HPDE6-E6E7 (cell line): ENCODE data around the gene AP1S1.
"Not testable (repeated sequence)": the region's sequence is repeated elsewhere in the genome, so short reads cannot be mapped to it uniquely, and the experiment has no call there.

Experiments
- DNase-seq: peaks from one replicate; pipeline ENCODE4 v3.0.0; 2011; ENCODE audit warnings: missing footprints; ENCODE audit errors: extremely low spot score

AP1S1 gene

DNA sequence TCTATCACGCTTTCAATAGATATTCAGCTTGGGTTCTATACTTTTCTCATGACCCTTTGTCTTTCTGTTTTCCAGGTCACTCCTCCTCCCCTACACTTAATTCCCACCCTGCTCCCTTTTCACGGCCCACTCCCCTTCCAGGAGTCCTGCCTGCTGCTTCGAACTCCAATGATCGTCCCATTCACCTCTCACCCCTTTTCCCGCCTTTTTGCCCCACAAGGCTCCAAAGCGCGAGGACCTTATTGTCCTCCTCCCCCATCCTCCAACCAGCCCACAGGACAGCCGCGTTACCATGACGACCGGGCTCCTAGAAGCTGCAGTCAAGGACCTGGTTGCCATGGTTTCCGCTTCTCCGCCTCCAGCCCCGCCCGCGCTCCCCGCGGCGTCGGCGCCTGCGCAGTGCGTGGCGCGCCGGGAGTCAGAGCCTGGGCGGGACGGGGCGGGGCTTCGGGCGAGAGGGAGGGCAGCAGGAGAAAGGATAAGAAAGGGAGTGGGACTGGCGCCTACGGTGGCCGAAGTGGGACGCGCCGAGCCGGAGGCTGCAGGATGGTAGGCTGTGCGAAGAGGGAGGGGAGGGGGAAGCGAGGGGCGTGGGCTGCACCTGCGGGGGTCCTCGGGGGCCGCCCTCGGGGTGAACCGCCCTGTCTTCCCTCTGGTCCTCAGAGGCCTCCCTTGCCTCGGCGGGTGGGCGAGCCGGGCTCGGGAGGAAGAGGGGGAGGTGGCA, at the start of gene AP1S1:
AP1S1 (plus strand) TSS at position 508 of the 724 bp plus-strand sequence; CDS start at position 547, 39 bp downstream.
- DNase-seq: peak; percentile 93

DNA sequence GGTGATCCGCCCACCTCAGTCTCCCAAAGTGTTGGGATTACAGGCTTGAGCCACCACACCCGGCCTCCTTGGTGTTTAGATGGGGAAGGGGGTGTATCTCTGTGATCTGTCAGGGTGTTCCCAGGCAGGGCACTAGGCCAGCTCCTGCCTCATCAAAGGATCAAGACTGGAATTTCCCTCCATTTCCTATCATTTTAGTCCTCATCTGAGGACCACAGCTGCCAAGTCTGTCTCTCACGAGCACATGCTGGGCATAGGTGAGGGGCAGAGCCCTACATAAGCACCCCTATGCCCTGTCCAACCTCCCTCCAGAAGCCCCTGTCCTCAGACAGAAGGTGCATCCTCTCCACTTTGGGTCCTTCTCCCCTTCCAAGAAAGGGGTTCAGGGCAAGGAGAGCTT, 49.5 kb upstream of the AP1S1 start:
- DNase-seq: no peak

DNA sequence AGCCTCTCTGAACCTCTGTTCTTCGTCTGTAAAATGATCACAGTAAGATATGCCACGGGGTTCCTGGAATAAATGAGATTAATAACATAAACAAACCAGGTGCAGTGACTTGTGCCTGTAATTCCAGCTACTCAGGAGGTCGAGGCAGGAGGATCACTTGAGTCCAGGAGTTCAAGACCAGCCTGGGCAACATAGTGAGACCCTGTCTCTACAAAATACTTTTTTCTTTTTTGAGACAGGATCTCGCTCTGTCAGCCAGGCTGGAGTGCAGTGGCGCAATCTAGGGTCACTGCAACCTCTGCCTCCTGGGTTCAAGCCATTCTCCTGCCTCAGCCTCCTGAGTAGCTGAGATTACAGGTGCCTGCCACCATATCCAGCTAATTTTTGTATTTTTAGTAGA, 49.0 kb upstream of the AP1S1 start:
- not testable (repeated sequence) for DNase-seq

DNA sequence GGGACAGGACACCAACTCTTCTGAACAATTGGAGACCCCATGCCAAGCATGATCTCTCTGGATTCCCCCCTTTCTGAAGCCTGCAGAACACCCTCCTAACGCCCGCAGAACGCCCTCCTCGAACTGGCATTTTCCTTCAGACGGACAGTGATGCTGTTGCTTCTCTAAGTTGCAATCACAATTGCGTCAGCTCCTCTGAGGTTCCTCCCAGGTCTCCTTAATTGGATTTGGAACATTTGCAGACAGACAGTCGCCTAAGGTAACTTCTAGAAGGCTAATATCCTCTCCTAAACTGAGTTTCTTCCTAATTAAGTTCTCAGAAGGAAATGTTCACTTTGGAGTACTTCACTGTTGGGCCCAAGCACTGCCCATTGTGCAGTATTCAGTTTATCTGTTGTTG, 47.9 kb upstream of the AP1S1 start:
- DNase-seq: no peak

DNA sequence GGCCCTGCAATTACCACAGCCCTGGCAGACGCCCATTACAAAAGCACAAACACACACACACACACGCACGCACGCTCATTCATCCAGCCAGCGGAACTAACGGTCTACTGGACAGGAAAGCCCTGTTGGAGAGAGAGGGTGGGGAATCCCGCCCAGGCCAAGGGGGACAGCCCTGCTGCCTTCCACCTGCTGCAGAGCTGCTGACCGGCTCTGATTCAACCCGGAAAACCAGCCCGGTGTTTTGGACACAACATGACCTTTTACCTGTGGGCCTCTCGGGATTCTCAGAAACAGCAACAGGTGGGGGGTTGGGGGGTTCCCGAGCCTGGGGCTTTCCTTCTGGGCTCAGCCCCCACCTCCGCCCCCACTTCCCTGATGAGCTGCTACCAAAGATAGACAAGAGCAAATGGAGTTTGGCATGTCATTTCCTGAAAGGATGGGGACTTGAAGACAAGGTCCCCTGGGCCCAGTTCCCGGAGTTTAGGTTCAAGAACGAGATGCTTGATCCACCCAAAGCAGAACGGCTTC, 45.9 kb upstream of the AP1S1 start:
- no peak for DNase-seq

DNA sequence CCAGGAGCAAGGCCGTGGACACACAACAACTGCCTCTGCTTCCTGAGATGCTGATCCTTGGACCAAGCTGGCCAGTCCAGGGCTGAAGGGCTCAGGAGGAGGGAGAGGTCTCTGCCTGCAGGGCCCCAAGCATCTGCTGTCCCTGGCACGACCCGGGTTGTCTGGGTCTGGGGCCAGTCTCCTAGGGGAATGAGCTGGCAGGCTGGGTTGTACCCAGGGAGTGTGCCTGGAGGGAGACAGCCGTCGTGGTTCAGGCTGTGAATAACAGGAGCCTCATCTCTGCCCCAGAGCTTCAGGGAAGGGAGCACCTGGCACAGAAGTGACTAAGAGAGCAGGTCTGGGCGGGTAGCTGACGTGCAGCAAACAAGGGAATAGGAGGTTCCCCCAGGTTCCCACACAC, 45.3 kb upstream of the AP1S1 start:
- DNase-seq: peak; percentile 100

DNA sequence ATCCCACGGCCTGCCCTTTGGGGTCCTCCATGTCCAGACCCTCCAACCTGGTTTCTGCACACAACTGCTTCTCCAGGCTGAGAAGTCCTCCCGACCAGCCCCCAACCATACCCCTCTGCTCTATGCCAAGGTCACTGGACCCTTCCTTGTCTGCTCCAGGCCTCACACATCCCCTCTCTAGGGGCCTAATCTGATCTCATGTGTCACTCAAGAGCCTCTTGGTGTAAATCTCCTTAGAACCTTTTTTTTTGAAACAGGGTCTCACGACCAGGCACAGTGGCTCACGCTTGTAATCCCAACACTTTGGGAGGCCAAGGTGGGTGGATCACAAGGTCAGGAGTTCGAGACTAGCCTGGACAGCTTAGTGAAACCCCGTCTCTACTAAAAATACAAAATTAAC, 44.9 kb upstream of the AP1S1 start:
- no peak for DNase-seq

DNA sequence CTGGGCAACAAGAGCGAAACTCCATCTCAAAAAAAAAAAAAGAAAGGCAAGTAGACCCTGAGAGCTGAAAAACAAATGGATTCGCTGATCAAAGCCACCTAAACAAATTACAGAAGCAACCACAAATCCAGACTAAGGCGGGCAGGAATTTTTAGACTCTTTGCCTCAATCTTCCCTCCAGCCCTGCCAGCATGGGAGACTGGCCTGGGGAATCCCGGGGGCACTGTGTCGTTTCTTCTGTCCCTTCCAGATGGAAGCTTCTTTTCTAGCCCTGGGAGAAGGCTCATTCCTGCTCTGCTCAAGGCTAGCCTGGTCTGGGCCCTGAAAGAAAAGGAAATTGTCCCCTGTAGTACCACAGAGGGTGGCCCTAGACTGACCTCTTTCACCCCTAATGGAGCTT, 43.0 kb upstream of the AP1S1 start:
- no peak for DNase-seq

DNA sequence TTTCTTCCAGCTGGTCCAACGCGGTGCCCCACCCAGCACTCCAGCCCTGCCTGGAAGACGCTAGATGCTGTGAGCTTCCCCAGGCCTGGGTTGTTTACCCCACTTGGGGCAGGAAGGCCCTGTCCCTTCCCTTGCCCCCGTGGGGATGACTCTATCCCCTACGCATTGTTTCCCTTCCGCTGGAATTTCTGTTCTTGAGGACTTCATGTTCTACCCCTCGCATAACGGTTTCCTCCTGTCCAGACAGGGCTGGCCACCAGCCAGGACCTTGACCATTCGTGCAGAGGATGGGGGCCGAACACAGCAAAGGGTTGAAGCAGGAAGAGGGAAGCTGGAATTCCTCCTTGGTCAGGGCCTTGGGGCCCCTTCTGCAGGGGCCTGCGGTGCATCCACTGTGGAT, 42.0 kb upstream of the AP1S1 start:
- no peak for DNase-seq

DNA sequence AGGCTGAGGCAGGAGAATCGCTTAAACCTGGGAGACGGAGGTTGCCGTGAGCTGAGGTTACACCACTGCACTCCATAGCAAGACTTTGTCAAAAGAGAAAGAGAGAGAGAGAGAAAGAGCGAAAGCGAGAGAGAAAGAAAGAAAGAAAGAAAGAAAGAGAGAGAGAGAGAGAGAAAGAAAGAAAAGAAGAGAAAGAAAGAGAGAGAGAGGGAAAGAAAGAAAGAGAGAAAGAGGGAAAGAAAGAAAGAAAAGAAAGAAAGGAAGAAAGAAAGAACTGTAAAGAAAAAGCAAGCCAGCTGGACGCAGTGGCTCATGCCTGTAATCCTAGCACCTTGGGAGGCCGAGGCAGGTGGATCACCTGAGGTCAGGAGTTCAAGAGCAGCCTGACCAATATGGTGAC, 41.1 kb upstream of the AP1S1 start:
- not testable (repeated sequence) for DNase-seq

DNA sequence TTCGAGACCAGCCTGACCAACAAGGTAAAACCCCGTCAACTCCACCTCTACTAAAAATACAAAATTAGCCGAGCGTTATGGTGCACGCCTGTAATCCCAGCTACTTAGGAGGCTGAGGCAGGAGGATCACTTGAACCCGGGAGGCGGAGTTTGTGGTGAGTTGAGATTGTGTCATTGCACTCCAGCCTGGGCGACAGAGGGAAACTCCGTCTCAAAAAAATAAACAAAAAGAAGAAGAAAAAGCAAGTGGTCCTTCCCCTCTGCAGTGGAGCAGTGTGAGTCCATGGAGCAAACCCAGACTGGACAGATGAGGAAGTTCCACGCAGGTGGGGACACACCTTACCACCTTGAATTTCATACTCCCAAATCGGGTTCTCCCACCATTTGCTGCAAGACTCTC, 40.4 kb upstream of the AP1S1 start:
- DNase-seq: no peak

DNA sequence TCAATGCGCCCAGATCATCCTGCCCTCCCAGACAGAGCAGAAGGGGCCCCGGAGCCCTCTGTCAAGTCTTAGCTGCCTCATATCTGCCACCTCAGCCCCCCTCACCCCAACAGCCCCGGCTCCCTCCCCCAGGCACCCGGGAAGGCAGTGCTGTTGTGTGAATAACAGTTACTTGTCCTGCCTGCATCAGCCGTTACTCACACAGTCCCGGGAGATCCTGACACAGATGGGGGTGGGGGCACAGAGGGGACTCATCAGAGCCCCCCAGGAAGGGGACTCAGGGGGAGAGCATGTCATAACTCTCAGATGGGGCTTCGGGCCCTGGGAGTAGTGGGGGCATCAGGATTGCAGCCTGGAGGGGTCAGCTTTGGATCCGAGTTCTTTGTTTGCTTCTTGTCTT, 39.8 kb upstream of the AP1S1 start:
- DNase-seq: peak; percentile 45

DNA sequence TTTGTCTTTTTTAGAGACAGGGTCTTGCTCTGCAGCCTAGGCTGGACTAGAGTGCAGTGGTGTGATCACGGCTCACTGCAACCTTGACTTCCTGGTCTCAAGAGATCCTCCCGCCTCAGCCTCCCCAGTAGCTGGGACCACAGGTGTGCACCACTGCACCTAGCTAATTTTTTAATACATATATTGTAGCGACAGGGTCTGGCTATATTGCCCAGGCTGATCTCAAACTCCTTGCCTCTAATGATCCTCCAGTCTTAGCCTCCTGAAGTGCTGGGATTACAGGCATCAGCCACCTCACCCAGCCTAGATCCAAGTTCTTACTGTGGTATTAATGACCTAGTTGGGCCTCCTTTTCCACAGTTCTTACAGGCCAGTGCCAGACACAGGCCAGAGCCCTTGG, 39.1 kb upstream of the AP1S1 start:
- no peak for DNase-seq

DNA sequence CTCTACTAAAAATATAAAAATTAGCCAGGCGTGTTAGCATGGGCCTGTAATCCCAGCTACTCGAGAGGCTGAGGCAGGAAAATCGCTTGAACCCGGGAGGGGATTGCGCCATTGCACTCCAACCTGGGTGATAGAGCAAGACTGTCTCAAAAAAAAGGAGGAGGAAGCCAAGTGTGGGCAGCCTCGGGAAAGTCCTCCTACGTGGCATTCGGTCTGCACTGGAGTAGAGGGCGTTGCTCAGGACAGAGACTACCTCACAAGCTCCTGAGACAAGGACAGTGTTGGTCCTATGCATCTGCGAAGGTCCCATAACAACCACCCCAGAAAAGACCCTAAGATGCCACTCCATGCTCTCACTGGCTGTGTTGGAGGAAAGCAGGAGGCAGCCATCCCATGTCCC, 37.4 kb upstream of the AP1S1 start:
- DNase-seq: no peak

DNA sequence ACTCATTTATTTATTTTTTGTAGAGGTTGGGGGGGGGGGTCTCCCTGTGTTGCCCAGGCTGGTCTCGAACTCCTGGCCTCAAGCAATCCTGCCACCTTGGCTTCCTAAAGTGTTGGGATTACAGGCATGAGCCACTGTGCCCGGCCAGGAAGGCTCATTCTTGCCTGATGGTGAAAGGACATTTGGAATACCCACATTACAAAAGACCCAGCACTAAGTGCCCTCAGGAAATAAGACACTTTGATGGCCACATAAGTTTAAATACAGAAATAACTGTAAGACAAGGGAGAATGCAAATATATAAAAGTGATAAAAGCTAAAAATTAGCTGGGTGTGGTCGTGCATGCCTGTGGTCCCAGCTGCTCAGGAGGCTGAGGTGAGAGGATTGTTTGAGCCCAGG, 35.4 kb upstream of the AP1S1 start:
- DNase-seq: no peak

DNA sequence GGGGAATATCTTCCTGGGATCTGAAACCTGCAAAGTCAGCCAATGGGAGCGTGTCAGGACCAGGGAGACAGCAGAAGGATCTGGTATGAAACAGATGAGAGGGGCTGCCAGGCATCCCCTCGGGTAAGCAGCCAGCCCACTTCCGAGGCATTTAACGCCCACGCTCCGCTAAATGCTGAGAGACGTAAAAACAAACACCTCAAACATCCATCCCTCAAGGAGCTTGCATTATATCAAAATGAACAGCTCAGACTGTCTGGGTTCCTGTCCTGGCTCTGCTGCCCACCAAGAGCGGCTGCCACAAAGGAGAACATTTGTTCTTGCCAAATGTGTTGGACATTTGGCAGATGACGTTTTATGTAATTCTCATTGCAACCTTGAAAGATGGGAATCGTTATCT, 34.4 kb upstream of the AP1S1 start:
- DNase-seq: no peak

DNA sequence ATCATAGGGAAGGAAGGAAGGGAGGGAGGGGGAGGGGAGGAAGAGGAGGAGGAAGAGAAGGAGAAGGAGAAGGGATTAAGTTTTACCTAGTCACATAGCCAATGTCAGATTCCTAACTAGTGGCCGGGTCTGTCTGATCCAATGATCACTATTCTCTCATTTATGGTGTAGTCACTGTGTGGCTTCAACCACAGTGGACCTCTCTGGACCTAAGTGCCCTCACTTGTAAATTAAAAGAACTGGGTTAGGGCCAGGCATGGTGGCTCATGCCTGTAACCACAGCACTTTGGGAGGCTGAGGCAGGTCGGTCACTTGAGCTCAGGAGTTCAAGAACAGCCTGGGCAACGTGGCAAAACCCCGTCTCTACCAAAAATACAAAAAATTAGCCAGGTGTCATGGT, 34.0 kb upstream of the AP1S1 start:
- DNase-seq: no peak

DNA sequence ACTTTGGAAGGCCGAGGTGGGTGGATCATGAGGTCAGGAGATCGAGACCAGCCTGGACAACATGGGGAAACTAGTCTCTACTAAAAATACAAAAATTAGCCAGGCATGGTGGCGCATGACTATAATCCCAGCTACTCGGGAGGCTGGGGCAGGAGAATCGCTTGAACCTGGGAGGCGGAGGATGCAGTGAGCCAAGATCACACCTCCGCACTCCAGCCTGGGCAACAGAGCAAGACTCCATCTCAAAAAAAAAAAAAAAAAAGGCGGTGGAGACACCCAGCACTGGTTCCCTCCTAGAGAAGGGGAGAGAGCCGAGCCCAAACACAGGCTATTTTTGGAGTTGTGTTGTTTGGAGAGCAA, 32.7 kb upstream of the AP1S1 start:
- not testable (repeated sequence) for DNase-seq

DNA sequence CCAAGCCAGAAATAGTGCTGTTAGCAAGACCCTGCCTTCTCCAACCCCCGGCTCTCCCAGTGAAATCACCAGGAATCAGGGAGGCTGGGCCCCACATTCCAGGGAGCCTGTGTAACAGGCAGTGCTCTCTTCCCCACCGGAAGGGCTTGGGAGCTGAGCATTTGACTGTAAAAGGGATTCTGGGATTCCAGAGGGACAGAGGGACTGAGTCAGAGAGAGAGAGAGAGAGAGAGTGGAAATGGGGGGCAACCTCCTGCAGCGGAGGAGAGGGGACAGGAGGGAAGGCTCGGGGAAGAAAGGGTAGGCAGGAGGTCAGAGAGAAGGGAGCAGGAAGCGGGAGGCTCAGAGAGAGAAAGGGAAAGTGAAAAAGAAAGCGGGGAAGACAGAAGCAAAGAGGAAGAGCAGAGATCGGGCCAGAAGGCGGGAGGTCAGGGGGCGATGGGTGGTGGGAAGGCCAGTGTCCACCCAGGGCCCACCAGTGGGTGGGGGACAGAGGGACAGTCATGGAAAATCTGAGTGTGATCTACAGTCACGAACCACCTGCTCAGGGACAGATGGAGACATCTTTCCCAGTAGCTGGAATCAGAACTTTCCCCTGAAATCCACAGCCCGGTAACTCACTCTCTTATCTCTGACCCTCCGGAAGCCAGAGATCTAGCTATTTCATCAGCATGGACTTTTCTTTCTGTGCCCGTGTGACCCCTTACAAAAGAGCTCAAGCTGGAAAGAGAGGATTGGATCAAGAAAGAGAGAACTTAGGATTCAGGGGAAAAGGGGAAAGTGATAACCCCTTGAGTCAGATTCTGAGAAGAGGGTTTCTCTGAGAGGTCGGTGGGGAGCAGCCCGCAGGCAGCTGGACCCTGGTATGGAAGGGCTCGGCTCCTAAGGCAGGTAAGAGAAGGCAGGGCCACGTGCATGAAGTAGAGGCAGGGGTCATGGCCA, 32.0 kb upstream of the AP1S1 start:
- peak; percentile 45 for DNase-seq

DNA sequence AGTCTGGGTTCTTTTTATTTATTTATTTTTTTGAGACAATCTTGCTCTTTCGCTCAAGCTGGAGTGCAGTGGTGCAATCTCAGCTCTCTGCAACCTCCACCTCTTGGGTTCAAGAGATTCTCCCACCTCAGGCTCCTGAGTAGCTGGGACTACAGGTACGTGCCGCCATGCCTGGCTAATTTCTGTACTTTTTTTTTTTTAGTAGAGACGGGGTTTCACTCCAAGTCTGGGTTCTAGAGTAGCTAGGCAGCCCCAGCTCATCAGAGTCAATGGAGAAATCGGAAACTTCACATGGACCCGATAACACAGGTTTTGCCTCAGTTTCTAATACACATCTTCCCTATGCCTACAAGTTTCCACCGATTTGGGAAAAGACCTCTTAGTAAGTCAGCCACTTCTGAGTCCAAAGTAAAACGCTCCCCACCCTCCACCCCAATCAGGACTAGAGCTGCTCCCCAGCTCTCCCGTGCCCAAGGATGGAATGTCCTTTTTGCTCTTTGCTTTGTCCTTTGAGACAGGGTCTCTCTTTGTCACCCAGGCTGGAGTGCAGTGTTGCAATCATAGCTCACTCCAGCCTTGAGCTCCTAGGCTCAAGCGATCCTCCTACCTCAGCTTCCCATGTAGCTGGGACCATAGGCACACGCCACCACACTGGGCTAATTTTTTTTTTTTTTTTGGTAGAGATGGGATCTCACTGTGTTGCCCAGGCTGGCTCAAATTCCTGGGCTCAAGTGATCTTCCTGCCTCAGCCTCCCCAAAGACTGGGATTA, 31.2 kb upstream of the AP1S1 start:
- DNase-seq: no peak

DNA sequence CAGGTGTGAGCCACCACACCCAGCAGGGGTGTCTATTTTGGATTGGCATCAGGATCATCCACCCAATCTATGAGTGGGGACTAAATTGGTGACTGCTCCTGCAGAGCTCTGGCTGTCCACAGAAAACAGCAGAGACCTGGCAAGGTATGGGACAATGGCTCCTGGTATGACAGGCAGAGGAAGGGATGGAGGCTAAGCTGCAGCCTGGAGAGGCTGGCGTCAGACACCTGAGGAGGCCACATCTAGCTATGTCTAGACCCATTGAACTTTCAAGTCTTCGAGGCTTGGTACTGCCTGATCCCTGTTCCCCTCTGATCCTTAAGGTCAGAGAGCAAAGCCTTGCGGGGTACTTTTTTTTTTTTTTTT, 30.6 kb upstream of the AP1S1 start:
- no peak for DNase-seq

DNA sequence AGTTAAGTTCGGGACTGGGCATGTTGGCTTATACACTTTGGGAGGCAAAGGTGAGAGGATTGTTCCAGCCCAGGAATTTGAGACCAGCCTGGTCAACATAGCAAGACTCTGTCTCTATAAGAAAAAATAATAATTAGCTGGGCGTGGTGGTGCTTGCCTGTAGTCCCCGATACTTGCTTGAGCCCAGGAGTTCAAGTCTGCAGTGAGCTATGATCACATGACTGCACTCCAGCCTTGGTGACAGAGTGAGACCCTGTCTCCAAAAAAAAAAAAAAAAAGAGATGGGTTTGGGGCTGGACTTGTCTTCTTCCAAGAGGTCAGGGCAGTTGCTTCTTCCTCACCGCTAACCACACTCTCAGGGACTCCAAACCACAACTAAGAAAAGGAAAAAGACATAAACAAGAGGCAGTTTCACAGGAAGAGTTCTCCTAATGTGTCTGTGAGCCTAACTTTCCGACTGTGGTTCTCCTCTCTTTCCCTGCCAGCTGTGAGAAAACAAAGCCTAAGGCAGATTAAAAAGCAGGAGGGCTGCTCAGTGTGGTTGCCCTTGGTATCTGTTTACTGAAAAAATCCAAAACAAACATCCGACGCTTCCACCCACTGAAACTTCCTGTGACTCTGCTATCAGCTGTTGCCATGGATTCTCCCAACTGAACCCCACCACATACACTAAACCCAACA, 29.8 kb upstream of the AP1S1 start:
- no peak for DNase-seq
